T-helper 2 cell treated with Interferon-gamma antibody and Interleukin-4, amounts not matched to agents 100 ng/mL and 5 ng/mL, for 36 hours (primary cell): ENCODE measurements around the gene FOXB2. TPM values are rescaled to one million over a fixed set of nuclear protein-coding genes. Genes with fewer than 3 reads are reported as not detected.

Experiments
- intact Hi-C: fragments of 100-400 bp; cut with micrococcal nuclease; formaldehyde crosslinking; loops from one replicate; pipeline ENCODE4 v1.15.1; 2023
- total RNA-seq: library from RNA; stranded (reverse); gene quantifications from 2 replicates; pipeline ENCODE4 v1.2.3, GENCODE V29; 2022

The FOXB2 gene
- total RNA-seq, 1 donor from 2014 or later: not detected

DNA sequence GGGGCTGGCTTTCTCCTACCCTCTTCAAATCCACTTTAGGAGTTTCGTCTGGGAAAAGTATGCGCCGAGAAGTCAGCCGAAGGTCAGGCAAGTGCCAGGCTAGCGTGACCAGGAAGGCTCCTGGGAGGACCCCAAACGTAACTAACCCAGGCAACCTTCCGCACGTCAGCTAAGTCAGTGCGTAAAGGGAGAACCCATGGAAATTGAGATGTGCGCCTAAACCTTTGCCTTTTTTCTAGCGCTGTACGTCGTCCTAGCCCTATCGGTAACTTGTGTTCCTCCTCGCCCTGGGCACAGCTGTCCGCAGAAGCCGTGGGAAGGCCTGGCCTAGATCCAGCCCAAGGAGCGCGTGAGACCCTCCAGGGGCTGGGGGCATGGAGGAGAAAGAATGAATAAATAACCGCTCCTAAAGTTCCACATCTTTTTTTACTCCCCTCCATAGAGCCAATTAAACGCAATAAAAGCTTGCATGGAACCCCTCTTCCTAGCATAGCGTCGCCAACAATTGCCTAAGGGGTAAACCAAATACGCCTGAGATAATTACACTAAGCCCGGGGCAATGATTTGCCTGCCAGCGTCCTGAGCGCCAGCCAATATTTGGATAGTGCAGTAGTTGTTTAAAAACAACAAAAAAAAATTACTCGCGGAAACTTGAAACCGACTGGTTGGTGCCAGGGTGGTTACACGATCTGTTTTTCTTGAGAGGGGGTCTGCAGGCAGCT is 4.0 kb upstream of the FOXB2 start:
- intact Hi-C loops: no loop called here

DNA sequence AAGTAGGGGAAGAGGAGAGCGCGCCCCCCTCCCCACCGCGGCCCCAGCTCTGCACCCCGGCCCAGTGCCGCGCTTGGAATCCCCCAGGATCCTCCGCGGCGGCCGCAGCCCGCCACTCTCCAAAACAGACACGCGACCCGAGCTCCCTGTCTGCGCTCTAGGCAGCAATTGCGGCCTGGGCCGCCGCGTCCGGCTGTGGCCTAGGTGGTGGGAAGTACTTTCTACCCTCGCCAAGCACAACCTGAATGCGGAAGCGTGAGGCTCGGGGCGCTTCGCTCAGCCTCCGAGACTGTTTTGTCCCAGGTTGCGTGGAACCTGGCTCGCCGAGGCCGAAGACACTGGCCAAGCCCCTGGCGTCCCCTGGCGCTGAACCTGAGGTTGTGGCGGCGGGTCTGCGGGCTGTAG is 3.3 kb upstream of the FOXB2 start:
- intact Hi-C loops: no loop called here

GRCh38 chr9:77016526-77017504 is 2.6 kb upstream of the FOXB2 start:
- intact Hi-C loops: no loop called here

GRCh38 chr9:77017505-77017894 is 2.0 kb upstream of the FOXB2 start:
- intact Hi-C loops: no loop called here

DNA sequence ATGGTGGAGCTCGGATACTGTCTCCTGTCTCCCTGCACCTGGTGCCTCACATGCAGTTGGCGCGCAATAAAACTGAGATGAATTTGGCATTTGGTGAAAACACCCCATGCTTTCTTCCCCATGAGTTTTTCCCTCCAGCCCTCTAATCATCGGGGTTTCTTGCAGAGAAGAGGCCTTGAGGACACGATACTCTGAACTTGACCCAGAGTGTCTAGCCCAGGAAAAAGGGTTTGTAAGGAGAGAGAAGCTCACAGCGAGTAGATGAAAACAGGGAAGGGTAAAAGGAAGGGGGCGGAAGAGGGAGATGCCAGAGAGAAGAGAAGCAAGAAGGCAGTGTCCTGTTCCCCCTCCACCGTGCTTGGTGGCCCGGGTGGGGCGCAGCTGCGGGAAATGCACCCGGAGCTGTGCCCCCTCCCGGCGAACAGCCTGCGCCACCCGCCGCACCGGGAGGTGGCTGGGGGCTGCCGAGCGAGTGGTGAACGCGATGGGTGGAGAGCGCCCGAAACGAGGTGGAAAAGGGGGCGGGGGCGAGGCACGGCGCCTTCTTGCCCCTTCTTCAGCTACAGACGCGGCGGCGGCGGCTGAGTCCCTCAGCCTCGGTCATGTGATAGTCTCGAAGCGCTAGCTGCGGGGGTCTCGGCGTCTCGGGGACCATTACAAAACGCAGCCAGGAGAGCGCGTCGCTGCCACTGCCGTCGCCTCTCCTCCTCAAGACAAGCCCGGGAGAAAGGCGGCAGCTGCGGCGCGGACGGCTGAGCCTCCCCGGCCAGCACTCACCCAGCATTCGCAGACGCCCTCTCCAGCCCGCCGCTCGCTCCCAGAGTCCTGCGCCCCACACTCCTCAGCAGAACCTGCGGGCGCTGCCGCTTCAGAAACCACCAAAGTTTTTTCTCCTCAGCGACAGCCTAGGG is 1.1 kb upstream of the FOXB2 start:
- intact Hi-C loops: no loop called here

GRCh38 chr9:77018969-77019235 is 553 bp upstream of the FOXB2 start:
- intact Hi-C loops: no loop called here

- intact Hi-C loops: no loop called here
Observed at GRCh38 chr9:77019926-77020412, 514 bp downstream of the FOXB2 start.

- intact Hi-C loops: loop anchor here (1.0 kb wide), 1 partner anchor 7 kb away; no protein-coding TSS in a partner anchor
Observed at GRCh38 chr9:77020413-77021290, 1.2 kb downstream of the FOXB2 start.

DNA sequence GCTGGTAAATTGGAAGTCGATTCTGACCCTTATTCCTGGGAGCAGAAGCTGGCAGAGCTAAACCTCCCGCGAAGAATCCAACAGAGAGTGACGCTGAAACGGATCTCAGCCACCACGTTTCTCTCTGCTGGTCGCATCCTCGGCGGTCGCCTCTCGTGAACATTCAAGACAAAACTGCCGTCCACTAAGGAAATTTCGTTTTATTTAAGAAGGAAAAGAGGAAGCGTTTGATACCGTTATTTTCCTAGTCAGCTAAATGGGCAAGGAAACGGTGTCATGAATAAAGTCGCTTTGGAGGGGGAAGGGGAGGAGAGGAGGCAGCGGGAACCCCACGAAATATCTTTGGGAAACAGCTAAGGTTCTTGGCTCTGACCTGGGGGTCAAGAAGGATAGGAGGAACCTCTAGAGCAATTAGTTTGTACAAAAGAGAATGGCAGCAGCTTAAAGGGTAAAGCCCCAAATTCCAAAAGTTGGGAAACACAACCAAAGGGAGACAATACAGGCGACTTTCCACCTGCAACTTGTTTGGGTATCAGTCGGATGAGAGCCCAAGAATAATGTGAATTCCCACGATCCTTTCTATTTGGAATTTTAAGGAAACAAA is 1.9 kb downstream of the FOXB2 start:
- intact Hi-C loops: loop anchor here (1.0 kb wide), 1 partner anchor 8 kb away; no protein-coding TSS in a partner anchor

- intact Hi-C loops: loop anchor here (1.0 kb wide), 1 partner anchor 9 kb away; no protein-coding TSS in a partner anchor
Observed at GRCh38 chr9:77021922-77022782, 2.7 kb downstream of the FOXB2 start.

GRCh38 chr9:77022783-77023440 is 3.5 kb downstream of the FOXB2 start:
- intact Hi-C loops: no loop called here

DNA sequence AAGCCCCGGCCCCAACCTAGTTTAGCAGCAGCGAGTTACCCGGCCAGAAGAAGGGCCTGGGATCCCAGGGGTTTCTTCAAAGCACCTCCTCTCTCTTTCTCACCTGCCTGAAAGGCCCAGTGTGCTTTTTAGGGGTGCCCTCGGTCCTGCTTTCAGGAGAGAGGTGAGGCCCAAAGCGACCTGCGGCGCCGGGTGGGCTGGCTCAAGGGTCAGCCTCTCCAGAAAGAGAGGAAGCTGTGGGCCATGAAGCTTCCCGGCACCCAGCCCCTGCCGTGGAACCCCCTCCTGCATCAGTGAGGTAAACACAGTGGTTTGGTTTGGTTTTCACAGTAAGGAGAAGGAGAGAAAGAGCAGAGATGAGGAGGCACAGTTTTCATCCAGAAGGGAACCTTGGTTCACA is 4.3 kb downstream of the FOXB2 start:
- intact Hi-C loops: no loop called here

- intact Hi-C loops: no loop called here
Observed at GRCh38 chr9:77024776-77025545, 5.5 kb downstream of the FOXB2 start.

DNA sequence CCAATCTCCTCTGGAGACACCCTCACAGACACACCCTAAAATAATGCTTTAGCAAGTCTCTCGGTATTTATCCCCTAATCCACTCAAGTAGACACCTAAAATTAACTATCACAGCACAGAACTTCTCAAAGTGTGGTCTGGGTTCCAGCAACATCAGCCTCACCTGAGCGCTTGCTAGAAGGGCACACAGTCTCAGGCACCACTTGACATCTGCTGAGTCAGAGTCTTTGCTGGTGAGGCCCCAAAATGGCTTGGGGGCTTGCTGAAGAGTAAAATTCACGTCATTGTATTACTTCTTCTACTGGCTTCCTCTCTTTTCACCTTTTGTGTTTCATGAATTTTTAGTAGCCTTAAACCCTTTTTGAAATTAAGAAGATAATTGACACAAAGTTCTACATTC is 9.0 kb downstream of the FOXB2 start:
- intact Hi-C loops: no loop called here

- intact Hi-C loops: no loop called here
Observed at GRCh38 chr9:77030045-77030444, 10.6 kb downstream of the FOXB2 start.

GRCh38 chr9:77038281-77039036 is 19.0 kb downstream of the FOXB2 start:
- intact Hi-C loops: no loop called here

DNA sequence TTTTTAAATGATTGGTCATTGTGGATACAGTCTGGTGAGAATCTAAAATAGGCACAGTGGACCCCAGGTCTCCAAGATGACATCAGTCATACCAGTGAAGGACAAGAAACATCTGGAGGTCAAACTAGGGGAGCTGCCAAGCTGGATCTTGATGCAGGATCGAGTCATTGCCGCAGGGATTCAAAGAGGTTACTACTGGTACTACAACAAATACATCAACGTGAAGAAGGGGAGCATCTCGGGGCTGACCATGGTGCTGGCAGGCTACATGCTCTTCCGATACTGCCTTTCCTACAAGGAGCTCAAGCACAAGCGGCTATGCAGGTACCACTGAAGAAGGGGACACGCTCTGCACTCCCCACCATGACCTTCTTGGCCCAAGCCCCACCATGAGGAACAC is 20.9 kb downstream of the FOXB2 start:
- intact Hi-C loops: no loop called here
